Parathyroid adenoma (tissue), 2 donors: ENCODE measurements around the gene CTSO.

Experiments
- H2AFZ ChIP-seq: fragments of 300-600 bp; sonication (generic); one replicate; pipeline ENCODE4 v1.7.0; 2017; ENCODE audit warnings: antibody characterized with exemption, mild to moderate bottlenecking
- H3K27ac ChIP-seq: fragments of 300-600 bp; sonication (generic); one replicate; pipeline ENCODE4 v1.7.0; 2017
- H3K27me3 ChIP-seq: fragments of 300-600 bp; sonication (generic); one replicate; pipeline ENCODE4 v1.7.0; 2017; ENCODE audit warnings: low read length; ENCODE audit not compliant: control insufficient read depth, insufficient read depth
- H3K36me3 ChIP-seq: fragments of 300-600 bp; sonication (generic); one replicate; pipeline ENCODE4 v1.7.0; 2017; ENCODE audit warnings: low read length; ENCODE audit not compliant: control insufficient read depth, insufficient read depth
- H3K4me1 ChIP-seq: fragments of 300-600 bp; sonication (generic); one replicate; pipeline ENCODE4 v1.7.0; 2017; ENCODE audit warnings: control low read depth
- H3K4me2 ChIP-seq: fragments of 300-600 bp; sonication (generic); one replicate; pipeline ENCODE4 v1.7.0; 2017; ENCODE audit warnings: low read length
- H3K4me3 ChIP-seq: fragments of 300-600 bp; sonication (generic); one replicate; pipeline ENCODE4 v1.7.0; 2017; ENCODE audit warnings: low read depth, low read length
- H3K79me2 ChIP-seq: fragments of 300-600 bp; sonication (generic); one replicate; pipeline ENCODE4 v1.7.0; 2017; ENCODE audit warnings: control low read depth
- H3K9ac ChIP-seq: fragments of 300-600 bp; sonication (generic); one replicate; pipeline ENCODE4 v1.7.0; 2017; ENCODE audit warnings: mild to moderate bottlenecking
- H3K9me3 ChIP-seq: fragments of 300-600 bp; sonication (generic); one replicate; pipeline ENCODE4 v1.7.0; 2017; ENCODE audit warnings: low read length; ENCODE audit not compliant: control insufficient read depth
- CTCF ChIP-seq: fragments of 300-600 bp; sonication (generic); IDR thresholded peaks from one replicate; pipeline ENCODE4 v1.7.0; 2017; ENCODE audit warnings: antibody characterized with exemption, mild to moderate bottlenecking
- donor health status: primary hyperparathyroidism.

The CTSO gene

DNA sequence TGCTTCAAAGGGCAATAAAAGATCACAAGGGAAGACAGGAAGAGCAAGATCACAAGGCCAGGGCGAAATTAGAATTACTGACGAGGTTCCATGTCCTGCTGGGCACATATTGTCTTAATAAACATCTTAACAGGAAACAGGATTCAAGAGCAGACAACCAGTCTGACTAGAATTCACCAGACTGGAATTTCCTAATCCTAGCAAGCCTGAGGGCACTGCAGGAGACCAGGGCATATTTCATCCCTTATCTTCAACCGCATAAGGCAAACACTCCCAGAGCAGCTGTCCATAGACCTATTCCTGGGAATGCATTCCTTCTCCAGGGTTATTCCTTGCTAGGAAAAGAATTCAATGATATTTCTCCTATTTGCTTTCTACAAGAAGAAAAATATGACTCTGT, 62.6 kb downstream of the CTSO start:
- no peak overlapping the region for H3K4me3 ChIP-seq
- no peak overlapping the region for H3K4me2 ChIP-seq
- H3K4me1 ChIP-seq: no peaks in the 10 kb centered on the region
- no peaks in the 10 kb centered on the region for H3K36me3 ChIP-seq
- no peak overlapping the region for H3K9ac ChIP-seq
- H3K9me3 ChIP-seq: no peaks in the 10 kb centered on the region
- H2AFZ ChIP-seq: no peak overlapping the region
- no peaks in the 10 kb centered on the region for H3K79me2 ChIP-seq
- no peak overlapping the region for H3K27ac ChIP-seq
- H3K27me3 ChIP-seq: no peaks in the 10 kb centered on the region
- no peak for TF ChIP-seq CTCF

DNA sequence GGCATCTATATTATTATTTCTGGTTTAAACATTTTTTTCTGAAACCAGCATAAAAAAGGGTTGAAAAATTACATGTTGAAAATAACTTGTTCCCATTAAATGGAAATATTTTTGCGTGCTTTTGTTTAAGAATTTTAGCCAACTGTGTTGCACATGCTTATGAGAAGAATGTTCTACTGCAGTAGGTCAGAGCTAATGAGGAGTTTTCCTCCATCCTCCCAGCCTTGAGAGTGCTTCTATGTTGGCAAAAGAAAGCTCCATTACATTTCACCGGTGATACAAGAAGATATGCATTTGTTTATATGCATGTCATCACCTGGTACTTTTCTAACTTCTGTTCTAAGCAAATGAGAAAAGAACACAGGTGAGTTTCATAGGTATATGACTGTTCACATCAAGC, 63.7 kb downstream of the CTSO start:
- H3K36me3 ChIP-seq: no peaks in the 10 kb centered on the region
- H2AFZ ChIP-seq: no peak overlapping the region
- no peaks in the 10 kb centered on the region for H3K27me3 ChIP-seq
- no peak overlapping the region for H3K4me2 ChIP-seq
- H3K27ac ChIP-seq: no peak overlapping the region
- H3K4me3 ChIP-seq: no peak overlapping the region
- H3K9ac ChIP-seq: no peak overlapping the region
- no peaks in the 10 kb centered on the region for H3K79me2 ChIP-seq
- H3K9me3 ChIP-seq: no peaks in the 10 kb centered on the region
- no peak for TF ChIP-seq CTCF
- no peaks in the 10 kb centered on the region for H3K4me1 ChIP-seq

GRCh38 chr4:155889031-155889793, 64.5 kb downstream of the CTSO start:
- H3K9ac ChIP-seq: no peak overlapping the region
- H3K36me3 ChIP-seq: no peaks in the 10 kb centered on the region
- H3K27ac ChIP-seq: no peak overlapping the region
- no peaks in the 10 kb centered on the region for H3K27me3 ChIP-seq
- no peak overlapping the region for H3K4me3 ChIP-seq
- no peak overlapping the region for H2AFZ ChIP-seq
- H3K9me3 ChIP-seq: no peaks in the 10 kb centered on the region
- no peaks in the 10 kb centered on the region for H3K79me2 ChIP-seq
- H3K4me2 ChIP-seq: no peak overlapping the region
- no peaks in the 10 kb centered on the region for H3K4me1 ChIP-seq
- TF ChIP-seq CTCF: no peak

- Histone ChIP-seq H3K79me2 (no peaks in the 10 kb centered on the region), H3K4me2 (no peak overlapping the region), H2AFZ (no peak overlapping the region), H3K27me3 (no peaks in the 10 kb centered on the region), H3K4me3 (no peak overlapping the region), H3K27ac (no peak overlapping the region), H3K9me3 (no peaks in the 10 kb centered on the region), H3K36me3 (no peaks in the 10 kb centered on the region), H3K4me1 (no peaks in the 10 kb centered on the region), H3K9ac (no peak overlapping the region)
- TF ChIP-seq CTCF: no peak
Observed at GRCh38 chr4:155887847-155888570, 65.7 kb downstream of the CTSO start.
